Measurements from ENCODE around the gene MGAT2. TPM values are rescaled to one million over a fixed set of nuclear protein-coding genes. Genes with fewer than 3 reads are reported as not detected.

MGAT2 gene
- polyA plus RNA-seq, 1 of the 3 experiments (the other 2 are of a cell fraction), result 20.6 TPM

DNA sequence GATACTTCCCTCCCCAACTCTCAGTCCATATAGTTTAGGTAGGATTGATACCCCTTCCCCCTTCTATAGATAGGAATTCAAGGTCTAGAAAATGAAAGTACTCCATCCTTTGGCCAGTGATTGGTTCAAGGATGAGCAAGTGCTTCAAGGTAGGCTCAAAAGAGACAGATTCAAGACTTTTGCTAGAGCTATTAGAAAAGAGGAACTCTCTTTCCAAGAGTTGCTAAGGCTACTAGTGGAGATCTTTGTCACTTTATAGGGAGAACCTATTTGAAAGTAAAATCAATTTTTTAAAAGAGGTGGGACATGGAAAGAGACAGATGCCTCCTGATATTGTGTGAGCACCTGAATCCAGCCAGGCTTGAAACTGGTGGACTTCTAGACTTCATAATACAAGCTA lies 49.9 kb downstream of the MGAT2 start:
- H4K20me1 ChIP-seq (ENCODE audit: insufficient read depth), result no peaks in the 10 kb centered on the region
- H3K27me3 ChIP-seq (ENCODE audit: insufficient read depth), result no peaks in the 10 kb centered on the region
- H3K9me3 ChIP-seq, result no peaks in the 10 kb centered on the region
- ChIA-PET CTCF (interaction anchor here (0.7 to 1.1 kb wide), 2 partner anchors 15 to 191 kb away, joined by 3 read pairs; no protein-coding TSS in a partner anchor), POLR2A (no interaction called here)
- no peaks in the 10 kb centered on the region for H3K4me1 ChIP-seq (ENCODE audit: control insufficient read depth in 1 of 2, insufficient read depth in 2 of 2, low read depth in 1 of 2, low read length in 1 of 2)
- no peak overlapping the region for H3K4me3 ChIP-seq (ENCODE audit: low read depth in 2 of 2, low read length in 1 of 2)
- DNase-seq, result no peak
- no peak overlapping the region for H3K4me2 ChIP-seq
- H3K9me2 ChIP-seq, result no peaks in the 10 kb centered on the region
- no peak overlapping the region for H3K9ac ChIP-seq
- H3K27ac ChIP-seq (ENCODE audit: low read depth in 2 of 2, low read length in 1 of 2), result no peak overlapping the region
- TF ChIP-seq RXRA (IDR thresholded peaks at IDR 0.05; ENCODE audit: borderline replicate concordance, low read depth) (no peak), RFX5 (IDR thresholded peaks at IDR 0.05; ENCODE audit: low read length) (no peak), GATA2 (CRISPR knock-in tag; IDR thresholded peaks at IDR 0.05) (no peak), POLR2AphosphoS5 (IDR thresholded peaks at IDR 0.05; ENCODE audit: low read depth, low read length) (no peak), SIN3A (IDR thresholded peaks at IDR 0.05; ENCODE audit: borderline replicate concordance, low read depth, low read length) (no peak), FOSL2 (IDR thresholded peaks at IDR 0.05; ENCODE audit: borderline replicate concordance, low read depth) (no peak)
- H3F3A ChIP-seq (replicated peaks; ENCODE audit: insufficient read depth), result peaks cover 3% of the 10 kb centered on the region
- H3K36me3 ChIP-seq (replicated peaks in 1 of 2; ENCODE audit: control insufficient read depth in 1 of 2, insufficient read depth in 2 of 2, low read length in 1 of 2), result peaks cover 0 to 2% of the 10 kb centered on the region in 2 experiments
- H3K79me2 ChIP-seq (ENCODE audit: insufficient read depth), result no peaks in the 10 kb centered on the region
- H2AFZ ChIP-seq (ENCODE audit: low read depth), result no peak overlapping the region

Small RNA genes lying within 50 kb of the gene (small RNA-seq; reads per million reads assigned to genes)
- gene AL139099.3, result 0 reads per million in 7 experiments
- 0 reads per million in 7 experiments for gene AL139099.4
- gene RF00019, result 0 reads per million in 7 experiments

Other genes starting within 250 kb of the MGAT2 start
- 11,220 and 15,074 TPM in 2 replicates for gene RPS29, start 34.4 kb upstream of the MGAT2 start, polyA plus RNA-seq (2012; rRNA removed)
- 9.3 and 9.5 TPM in 2 replicates for gene LRR1, start 21.9 kb upstream of the MGAT2 start, polyA plus RNA-seq (2012; rRNA removed)
- gene RPL36AL, start 173 bp upstream of the MGAT2 start, polyA plus RNA-seq (2012; rRNA removed), result 260 and 337 TPM in 2 replicates
- gene DNAAF2, start 14.4 kb downstream of the MGAT2 start, polyA plus RNA-seq (2012; rRNA removed), result 8.9 and 9.9 TPM in 2 replicates
- gene POLE2, start 67.4 kb downstream of the MGAT2 start, polyA plus RNA-seq (2012; rRNA removed), result 8.1 and 8.5 TPM in 2 replicates
- 0.31 and 0.60 TPM in 2 replicates for gene KLHDC1, start 72.3 kb downstream of the MGAT2 start, polyA plus RNA-seq (2012; rRNA removed)
- gene KLHDC2, start 147.4 kb downstream of the MGAT2 start, polyA plus RNA-seq (2012; rRNA removed), result 41.1 and 52.0 TPM in 2 replicates
- 14.0 and 15.4 TPM in 2 replicates for gene NEMF, start 232.0 kb downstream of the MGAT2 start, polyA plus RNA-seq (2012; rRNA removed)

Measured in SK-N-SH (cell line).